Activated naive CD4-positive, alpha-beta T cell treated with anti-CD3 and anti-CD28 coated beads, Interleukin-2, amount 50 U/mL, for 16 hours (primary cell): ENCODE results near the gene RHBDL3.
"Not testable (repeated sequence)": the region's sequence is repeated elsewhere in the genome, so short reads cannot be mapped to it uniquely, and the experiment has no call there.

Experiments
- DNase-seq: peaks from one replicate; pipeline ENCODE4 v3.0.0-alpha.2; 2020

RHBDL3 gene

DNA sequence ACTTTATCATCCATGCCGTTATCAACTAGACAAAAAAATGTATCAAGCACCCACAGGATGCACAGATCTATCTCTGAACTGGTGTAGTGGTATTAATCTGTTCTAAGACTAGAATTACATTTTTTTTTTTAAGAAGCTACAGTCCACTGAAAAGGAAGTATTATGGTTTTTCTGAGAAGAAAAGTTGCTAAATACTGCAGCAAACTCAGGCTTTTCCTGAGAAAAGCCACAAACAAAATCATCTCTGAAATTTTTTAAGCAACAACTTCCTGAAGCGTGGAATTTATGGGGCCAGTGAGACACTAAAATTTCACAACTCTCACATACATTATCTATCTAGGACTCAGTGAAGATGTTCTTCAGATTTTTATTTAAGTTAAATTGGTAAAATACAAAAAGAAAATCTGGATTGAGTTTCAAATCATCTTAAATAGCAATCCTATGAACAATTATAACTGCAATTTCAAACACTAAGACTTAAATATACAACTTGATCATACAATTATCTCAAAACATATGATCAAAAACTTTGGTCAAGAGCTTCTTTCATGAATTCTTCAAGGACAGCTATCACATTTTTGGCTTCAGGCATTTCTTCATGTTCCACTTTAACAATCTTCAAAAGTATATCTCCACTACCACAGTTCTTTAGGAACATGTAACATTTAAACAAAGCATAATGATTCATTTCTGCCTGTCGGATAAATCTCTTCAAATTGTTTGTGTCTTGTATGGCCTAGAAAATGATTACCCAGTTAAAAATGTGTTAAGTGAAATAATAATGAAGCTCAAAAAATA is 65.8 kb downstream of the RHBDL3 start:
- no peak for DNase-seq

DNA sequence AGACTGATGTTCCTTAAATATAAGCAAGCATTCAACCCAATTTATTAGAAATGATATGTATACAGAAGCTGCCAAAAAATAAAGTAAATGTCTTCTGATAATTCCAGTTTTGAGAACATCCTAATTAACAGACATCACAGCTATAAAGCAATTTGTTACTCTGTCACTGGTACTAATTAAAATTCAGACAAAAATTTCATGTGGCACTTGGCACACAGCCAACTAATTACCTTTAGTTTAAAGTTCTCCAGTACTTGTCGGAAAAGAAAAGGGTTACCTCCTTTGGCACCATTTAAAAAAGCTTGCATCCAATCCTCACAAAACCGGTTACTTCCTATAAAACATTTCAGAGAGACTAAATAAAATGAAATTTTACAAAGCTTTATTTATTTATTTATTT is 67.6 kb downstream of the RHBDL3 start:
- DNase-seq, result no peak

DNA sequence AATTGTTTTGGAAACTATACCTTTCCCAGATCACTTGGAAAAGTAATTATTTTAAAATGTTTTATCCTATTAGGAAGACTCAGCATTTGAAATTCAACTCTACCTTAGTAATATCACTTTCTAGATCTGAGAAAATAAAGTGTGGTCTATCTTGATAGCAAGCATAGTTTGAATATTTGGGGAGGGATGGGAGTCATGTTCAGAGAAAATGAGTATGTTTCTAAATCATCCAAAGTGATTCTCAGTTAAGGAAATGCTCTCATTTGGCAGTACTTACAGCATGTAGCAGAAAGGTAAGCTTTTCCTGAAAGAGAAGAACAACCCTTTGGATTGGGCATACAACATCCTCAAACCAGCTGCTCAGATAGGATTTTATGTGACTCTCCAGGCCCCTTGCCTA is 69.4 kb downstream of the RHBDL3 start:
- no peak for DNase-seq

DNA sequence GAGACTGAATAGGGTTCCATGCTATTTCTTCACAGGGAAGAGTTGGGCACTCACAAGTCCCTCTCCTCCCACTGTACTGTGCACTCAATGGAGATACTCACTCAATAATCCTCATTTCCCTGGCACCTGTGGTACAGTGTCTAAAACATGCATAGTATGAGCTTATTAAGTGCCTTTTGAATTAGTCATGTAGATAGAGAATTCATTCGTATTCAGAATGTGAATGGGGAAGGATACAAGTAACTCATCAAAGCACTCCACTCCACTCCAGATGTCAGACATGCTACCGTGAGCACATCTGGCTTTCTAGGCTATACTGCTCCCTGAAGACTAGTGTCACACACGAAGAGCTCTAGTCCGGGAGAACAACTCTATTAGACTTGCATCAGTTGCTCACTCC is 70.1 kb downstream of the RHBDL3 start:
- no peak for DNase-seq

DNA sequence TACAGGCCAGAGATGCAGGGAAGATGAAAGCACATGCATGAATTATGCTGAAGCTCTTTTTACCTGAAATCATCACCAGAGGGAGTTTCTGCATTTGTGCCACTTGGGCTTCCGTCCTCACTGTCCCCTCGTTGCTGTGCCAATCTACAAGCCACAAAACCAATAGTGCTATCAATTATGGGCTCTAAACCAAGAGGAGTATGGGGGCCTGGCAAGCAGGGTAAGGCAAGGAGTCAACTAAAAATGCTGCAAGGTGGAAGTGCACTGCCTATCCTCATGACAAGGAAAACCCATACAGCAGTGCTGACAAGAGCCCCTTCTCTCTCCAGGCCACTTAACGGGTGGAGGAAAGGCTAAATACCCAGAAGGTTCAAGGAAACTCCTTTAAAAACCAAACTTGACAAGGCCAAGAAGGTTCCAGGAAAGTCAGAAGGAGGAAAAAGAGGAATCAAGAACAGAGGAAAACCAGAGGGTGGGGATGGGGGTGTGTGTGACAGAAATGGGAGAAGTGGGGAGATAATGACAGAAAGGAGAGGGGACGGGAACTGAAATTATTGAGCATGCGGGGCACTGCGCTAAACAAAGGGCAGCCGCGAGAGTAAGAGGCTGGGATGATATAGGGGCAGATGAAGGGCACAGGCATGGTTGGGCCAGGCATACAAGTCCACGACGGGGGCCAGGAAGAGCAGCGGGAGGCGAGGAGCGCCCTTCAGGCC is 75.7 kb downstream of the RHBDL3 start:
- DNase-seq, result peak; percentile 51

DNA sequence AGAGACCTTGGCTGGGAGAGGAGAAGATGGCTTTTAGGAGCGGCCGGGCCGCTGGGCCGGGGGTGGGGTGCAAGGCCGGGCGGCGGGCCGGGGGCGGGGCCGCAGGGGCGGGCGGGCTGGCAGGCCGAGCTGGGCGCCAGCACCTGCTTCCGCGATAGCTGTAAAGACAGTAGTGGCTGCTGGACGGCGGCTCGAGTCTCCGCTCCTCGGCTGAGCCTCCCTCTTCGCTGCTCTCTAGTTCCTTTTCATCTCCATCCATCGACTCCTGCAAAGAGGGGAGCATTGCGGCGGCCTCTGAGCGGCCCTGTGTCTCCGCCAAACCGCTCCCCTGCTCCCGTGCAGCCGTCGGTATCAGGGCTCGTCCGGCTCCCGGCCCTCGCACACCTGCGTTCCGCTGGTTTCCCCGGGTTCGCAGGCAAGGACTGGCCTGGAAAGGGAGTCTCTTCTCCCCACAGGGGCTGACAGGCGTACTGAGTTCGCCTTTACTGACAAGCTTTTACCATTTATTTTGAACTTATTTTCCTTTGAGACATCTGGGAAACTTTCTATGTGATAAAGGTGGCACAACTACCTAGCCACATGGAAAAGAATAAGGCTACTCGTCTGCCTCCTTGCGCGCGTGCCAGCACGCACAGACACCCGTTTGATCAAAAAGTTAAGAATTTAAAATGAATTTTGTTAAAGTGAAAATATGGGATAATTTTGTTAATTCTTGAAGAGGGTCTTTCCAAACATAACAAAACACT is 76.4 kb downstream of the RHBDL3 start, which contains the start of gene C17orf75:
Gene C17orf75, minus strand, starts transcription at position 317 of the 746 bp plus-strand sequence. Its CDS starts 34 bp downstream, at position 283.
- DNase-seq, result peak; percentile 85

DNA sequence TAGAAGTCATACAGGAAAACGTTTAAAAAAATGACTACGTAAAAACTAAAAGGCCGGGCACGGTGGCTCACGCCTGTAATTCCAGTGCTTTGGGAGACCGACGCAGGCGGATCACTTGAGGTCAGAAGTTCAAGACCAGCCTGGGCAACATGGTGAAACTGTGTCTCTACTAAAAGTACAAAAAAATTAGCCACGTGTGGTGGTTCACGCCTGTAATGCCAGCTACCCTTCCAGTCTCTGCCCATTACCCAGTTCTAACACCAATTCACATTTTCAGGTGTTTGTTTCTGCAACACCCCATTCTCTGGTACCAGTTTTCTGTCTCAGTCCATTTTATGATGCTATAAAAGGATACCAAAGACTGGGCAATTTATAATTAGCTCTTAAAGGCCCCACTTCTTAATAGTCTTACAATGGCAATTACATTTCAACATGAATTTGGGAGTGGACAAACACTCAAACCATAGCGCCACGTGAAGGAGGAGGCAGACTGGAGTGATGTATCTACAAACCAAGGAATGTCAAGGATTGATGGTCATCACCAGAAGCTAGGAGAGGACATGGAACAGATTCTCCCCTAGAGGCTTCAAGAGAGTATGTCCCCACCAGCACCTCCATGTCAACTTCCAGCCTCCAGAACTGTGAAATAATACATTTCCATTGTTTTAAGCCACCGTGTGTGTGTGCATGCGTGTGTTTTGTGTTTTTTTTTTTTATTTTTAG is 77.1 kb downstream of the RHBDL3 start:
- DNase-seq, result no peak

DNA sequence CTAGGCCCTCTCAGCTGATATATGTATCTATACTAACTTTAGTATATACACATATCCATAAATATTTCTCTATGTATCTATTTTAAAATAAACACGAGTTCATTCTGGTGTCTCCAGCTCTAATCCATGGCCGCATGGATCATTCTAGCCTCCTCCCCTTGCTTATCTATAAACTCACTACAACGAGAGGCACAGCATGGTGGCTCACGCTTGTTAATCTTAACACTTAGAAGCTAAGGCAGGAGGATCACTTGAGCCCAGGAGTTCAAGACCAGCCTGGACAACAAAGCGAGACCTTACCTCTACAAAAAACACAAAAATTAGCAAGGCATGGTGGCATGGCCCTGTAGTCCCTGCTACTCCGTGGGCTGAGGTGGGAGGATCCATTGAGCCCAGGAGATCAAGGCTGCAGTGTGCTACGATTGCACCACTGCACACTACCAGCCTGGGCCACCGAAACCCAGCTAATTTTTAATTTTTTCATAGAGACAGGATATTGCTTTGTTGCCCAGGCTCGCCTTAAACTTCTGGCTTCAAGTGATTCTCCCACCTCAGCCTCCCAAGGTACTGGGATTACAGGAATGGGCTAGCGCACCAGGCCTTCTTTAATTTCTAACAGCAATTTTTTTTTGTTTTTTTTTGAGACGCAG is 80.4 kb downstream of the RHBDL3 start:
- DNase-seq, result no peak

DNA sequence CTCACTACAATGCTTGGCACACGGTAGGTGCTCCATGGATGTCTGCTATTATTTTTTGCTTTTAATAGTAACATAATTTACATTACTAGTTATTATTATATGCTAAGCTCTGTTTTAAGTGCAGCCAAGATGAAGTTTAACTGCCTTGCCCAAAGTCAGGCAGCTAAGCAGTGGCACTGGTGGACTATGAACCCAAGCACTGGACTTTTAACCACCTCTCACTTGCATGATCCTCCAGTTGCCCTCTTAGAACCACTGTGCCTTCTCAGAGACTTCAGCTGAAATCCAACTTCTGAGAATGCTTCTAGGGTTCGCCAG is 82.8 kb downstream of the RHBDL3 start:
- no peak for DNase-seq

DNA sequence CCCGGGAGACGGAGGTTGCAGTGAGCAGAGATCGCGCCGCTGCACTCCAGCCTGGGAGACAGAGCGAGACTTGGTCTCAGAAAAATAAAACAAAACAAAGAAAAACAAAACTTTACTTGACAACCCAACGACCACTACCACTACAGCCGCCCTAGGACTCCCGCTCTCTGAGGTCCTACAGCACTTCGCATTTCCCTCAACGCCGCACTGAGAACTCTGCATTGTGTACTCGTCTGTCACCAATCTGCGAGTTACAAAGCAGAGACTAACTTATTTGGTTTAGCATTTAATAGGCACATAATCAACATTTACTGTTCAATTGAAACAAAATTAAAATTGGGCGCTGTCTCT is 83.8 kb downstream of the RHBDL3 start:
- no peak for DNase-seq

DNA sequence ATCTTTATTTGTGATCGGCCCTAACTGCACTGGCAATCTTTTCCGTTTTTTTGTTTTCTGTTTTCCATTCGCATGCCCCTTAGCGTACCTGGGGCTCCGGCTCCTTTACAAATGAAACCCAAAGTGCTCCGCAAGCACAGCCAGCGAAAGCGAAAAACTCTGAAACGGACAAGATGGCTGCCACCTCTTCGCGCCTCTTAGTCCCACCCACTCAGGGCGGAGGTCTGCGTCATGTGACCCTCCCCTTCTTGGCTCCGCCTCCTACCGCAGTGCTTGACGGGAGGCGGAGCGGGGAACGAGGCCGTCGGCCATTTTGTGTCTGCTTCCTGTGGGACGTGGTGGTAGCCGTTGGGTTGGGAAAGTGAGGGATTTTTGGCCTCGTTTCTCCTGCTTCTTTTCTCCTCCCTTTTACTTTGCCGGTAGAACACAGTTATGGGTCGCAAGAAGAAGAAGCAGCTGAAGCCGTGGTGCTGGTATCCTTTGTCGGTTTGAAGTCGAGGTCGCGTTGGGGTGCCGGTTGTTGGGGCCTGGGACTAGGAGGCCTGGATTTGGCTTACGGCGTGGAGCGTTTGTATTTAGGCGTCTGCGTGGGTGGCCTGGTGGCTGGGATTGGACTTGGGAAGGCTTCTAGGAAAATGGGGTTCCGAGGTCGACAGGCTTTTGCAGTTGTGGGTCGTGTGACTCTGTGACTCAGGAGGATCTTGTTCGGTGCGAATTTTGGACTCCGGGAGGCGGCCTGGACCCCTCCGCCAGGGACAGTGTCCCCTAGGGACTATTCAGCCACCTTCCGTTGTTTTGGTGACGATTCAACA is 84.4 kb downstream of the RHBDL3 start, which contains the start of gene ZNF207:
Gene ZNF207, plus strand, starts transcription at position 304 of the 812 bp plus-strand sequence. Its CDS starts 129 bp downstream, at position 433.
- peak; percentile 94 for DNase-seq

DNA sequence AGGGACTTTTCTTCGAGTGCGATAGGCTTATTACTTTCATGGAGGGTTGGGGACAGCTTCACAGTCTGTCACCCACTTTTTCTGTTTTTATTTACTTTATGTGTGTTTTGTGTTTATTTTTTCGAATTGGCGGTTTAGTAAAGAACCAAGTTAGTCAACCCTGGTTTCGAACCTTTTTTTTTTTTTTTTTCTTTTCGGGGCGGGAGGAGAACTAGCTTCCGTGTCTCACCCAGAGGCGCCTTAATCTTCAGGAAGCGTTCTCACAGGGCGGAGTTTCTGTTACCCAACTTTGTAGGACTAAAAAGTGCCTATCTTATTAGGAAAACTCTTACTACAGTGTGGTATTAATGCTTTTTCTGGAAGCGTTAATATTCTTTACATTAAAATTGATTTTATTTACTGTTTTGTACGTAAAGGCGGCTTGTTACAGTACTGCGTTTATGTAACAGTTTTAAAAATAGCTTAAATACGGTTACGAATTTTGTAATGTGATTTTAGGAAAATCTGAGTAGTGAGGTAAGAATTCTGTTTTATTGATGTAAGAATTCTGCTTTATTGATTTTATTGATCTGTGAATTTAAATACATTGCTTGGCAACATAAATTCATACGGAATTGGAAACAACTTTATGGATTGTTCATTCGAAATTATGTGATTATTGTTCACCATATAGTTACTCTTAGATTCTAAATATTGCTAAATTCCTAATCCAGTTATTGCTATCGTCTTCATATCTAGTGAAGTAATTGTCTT is 85.2 kb downstream of the RHBDL3 start:
- DNase-seq, result peak; percentile 42

DNA sequence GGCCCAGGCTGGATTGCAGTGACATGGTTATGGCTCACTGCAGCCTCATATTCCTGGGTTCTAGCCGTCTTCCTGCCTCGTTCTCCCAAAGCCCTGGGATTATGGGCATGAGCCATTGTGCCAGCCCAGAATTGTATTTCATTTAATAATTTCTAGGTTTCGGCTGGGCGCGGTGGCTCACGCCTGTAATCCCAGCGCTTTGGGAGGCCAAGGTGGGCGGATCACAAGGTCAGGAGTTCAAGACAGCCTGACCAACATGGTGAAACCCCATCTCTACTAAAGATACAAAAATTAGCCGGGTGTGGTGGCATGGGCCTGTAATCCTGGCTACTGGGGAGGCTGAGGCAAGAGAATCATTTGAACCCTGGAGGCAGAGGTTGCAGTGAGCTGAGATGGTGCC is 87.1 kb downstream of the RHBDL3 start:
- not testable (repeated sequence) for DNase-seq

DNA sequence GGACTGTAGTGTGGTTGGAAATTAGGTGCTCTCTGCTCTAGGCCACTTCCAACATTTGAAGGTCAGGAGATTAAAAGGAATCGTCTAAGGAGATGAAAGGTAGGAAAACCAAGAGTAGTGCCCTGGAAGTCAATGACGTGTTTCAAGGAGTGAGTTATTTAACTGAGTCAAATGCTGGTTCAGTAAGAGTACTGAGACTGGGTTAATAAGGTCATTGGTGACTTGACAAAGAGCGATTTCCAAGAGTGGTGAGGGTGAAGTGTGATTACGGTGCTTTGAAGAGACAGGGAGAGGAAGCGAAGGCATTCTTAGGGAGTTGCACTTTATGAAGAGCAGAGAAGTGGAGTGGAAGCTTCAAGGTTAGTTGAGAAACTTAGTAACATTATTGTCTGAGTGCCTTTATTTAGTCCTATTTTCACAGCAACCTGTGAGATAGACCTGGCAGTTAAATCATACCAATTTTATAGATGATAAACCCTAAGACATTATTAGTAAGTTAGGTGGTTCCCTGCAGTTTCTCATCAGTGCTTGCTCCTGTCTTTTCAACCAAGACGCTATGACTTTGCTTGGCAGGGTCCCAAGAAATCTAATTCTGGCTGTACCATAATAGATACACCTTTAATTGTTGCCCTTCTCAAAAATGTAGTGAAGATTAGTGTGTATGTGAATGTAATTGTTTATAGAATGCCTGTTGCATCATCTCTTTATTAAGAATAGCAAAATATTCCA is 90.2 kb downstream of the RHBDL3 start:
- DNase-seq, result no peak

DNA sequence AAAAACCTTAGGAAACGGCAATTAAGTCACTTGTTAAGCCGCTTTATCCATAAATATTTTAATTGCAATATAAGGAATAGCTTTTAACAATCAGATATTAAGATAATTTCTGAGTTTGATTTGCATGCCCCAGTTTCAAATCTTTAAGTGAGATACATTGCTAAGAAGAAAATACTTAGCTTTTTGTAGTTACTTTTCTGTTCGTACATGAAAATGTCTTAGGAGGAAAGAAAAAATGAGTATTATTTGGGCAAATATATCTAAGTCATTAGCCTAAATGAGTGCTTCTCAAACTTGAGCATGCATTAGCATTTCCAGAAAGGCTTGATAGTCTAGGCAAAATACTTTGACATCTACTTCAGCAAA is 90.7 kb downstream of the RHBDL3 start:
- DNase-seq, result no peak

DNA sequence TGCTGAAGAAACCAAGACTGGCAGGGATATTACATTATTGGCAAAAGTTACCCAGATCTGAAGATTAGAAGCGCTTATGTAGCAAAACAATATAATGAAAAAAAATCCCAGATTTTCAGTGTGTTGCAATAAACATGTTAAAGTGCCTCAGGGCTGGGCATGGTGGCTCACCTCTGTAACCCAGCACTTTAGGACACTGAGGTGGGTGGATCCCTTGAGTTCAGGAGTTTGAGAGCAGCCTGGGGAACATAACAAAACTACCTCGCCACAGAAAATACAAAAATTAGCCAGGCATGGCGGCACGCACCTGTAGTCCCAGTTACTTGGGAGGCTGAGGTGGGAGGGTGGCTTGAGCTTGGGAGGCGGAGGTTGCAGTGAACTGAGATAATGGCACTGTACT is 91.1 kb downstream of the RHBDL3 start:
- no peak for DNase-seq

DNA sequence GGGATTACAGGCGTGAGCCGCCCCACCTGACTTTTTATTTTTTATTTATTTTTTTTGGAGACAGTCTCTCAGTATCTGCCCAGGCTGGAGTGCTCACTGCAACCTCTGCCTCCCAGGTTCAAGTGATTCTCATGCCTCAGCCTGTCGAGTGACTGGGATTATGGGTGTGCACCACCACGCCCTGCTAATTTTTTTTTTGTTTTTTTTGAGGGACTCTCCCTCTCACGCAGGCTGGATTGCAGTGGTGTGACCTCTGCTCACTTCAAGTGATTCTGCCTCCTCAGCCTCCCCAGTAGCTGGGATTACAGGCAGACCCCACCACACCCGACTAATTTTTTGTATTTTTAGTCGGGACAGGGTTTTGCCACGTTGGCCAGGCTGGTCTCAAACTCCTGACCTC is 92.0 kb downstream of the RHBDL3 start:
- DNase-seq, result no peak

DNA sequence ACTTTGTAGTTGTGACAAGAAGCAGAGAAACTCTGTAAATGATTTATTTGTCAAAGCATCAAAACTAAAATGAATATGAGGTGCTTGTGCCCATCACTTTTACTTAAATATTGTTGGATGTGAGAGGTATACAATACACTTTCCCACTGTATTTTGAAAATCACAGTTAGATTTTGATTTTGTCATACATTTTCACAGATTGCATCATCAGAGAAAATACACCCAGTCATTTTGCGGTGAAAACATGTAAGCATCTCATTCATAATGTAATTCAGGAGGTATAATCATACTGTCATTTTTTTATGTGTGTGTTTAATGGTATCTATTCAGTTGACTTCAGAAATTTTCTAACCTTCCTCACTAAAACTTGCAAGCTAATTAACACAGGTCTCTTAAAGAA is 95.6 kb downstream of the RHBDL3 start:
- DNase-seq, result no peak

DNA sequence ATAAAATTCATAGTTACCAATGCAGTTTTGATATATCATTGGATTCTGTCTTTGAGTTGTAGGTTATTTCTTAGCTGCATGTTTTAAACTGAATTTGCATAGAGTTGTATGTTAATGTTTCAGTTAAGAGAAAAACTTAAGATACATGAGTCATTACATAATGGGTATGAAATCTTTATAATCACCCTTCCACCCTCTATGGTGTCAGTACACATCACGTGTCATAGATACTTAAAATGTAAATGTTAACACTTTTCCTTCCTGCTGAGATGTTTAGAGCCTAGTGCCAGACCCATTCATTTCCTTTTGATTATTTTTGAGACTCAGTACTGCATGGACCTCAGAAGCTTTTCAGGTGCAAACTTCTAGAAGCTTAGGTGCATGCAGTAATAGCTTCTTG is 104.8 kb downstream of the RHBDL3 start:
- no peak for DNase-seq
